HepG2 (cell line): ENCODE data around the gene SLC12A3. TPM values are rescaled to one million over a fixed set of nuclear protein-coding genes. Genes with fewer than 3 reads are reported as not detected.
A peak's percentile ranks its signal among the peaks of the same experiment; 100 is the strongest.

Experiments used
- ATAC-seq: fragments of 200-7000 bp; cut with Tn5 transposase; 3 replicates; pipeline ENCODE4 v1.9.1; 2020; ENCODE audit warnings: mild to moderate bottlenecking, moderate library complexity
- BruUV-seq: library from RNA; stranded (reverse); fragments of 400-500 nt; replicated peaks from 2 replicates; lab custom pipeline; 2021; lab: Mats Ljungman, UMichigan
- CTCF ChIA-PET: fragments of 300-600 bp; formaldehyde crosslinking; extraction: SDS; loops from one replicate; lab custom pipeline; 2021; ENCODE audit warnings: low total read pairs, inconsistent platforms, low intra/inter-chr PET ratio; lab: Yijun Ruan, JAX
- POLR2A ChIA-PET: fragments of 350-600 bp; sonication (Branson Sonifier 250); formaldehyde crosslinking; loops from one replicate; lab custom pipeline; 2020; ENCODE audit warnings: antibody characterized with exemption, inconsistent platforms; lab: Yijun Ruan, JAX
- DNase-seq: peaks from one replicate; pipeline ENCODE4 v3.0.0-alpha.2; 2015; ENCODE audit warnings: low spot score
- FAIRE-seq: peaks from 3 replicates; lab custom pipeline; 2011; peaks lifted over from hg19 to GRCh38; lab: Jason Lieb, UNC
- H2AFZ ChIP-seq: one replicate; pipeline ENCODE4 v1.6.1; 2011; ENCODE audit warnings: low read length, inconsistent platforms
- H3K27ac ChIP-seq: fragments of 300-600 bp; 3 replicates; pipeline ENCODE4 v1.8.0; 2011; ENCODE audit warnings: mixed run types, mild to moderate bottlenecking, mixed read lengths, low read length, inconsistent platforms; ENCODE audit not compliant: insufficient read depth; ENCODE audit errors: extremely low read length
- H3K27me3 ChIP-seq, 2 experiments: fragments of 200-600 bp in 1 of 2; 2 replicates in 1 of 2; 3 replicates in 1 of 2; pipeline versions ENCODE4 v1.6.0 to v1.8.0; 2011; ENCODE audit warnings: low read length in 2 of 2, mild to moderate bottlenecking in 2 of 2, moderate library complexity in 2 of 2, inconsistent platforms in 1 of 2; ENCODE audit not compliant: insufficient read depth in 2 of 2, control insufficient read depth in 1 of 2
- H3K36me3 ChIP-seq, 2 experiments: fragments of 200-600 bp in 1 of 2; replicated peaks in 1 of 2; 2 replicates in 1 of 2; 3 replicates in 1 of 2; pipeline versions ENCODE4 v1.5.1 to v1.8.0; 2011; ENCODE audit warnings: low read length in 2 of 2, inconsistent platforms in 1 of 2; ENCODE audit not compliant: insufficient read depth in 2 of 2, control insufficient read depth in 1 of 2
- H3K4me1 ChIP-seq: 2 replicates; pipeline ENCODE4 v1.5.1; 2012; ENCODE audit warnings: low read length, inconsistent platforms; ENCODE audit not compliant: insufficient read depth
- H3K4me2 ChIP-seq: 2 replicates; pipeline ENCODE4 v1.6.0; 2011; ENCODE audit warnings: low read depth, low read length, inconsistent platforms
- H3K4me3 ChIP-seq, 3 experiments: fragments of 200-600 bp in 1 of 3; sonication (generic), shearing (Covaris generic) in 1 of 3; replicated peaks in 1 of 3; 2 replicates each; pipeline ENCODE4 v1.5.1; 2011 to 2016; ENCODE audit warnings: low read length in 3 of 3, inconsistent platforms in 2 of 3, low read depth in 2 of 3, mild to moderate bottlenecking in 2 of 3, control low read depth in 1 of 3, mixed read lengths in 1 of 3; ENCODE audit not compliant: insufficient read depth in 1 of 3
- H3K79me2 ChIP-seq: one replicate; pipeline ENCODE4 v1.6.1; 2011; ENCODE audit warnings: low read length, inconsistent platforms; ENCODE audit not compliant: insufficient read depth
- H3K9ac ChIP-seq: 2 replicates; pipeline ENCODE4 v1.6.0; 2011; ENCODE audit warnings: mild to moderate bottlenecking, low read depth, low read length, inconsistent platforms; ENCODE audit not compliant: insufficient read depth
- H3K9me3 ChIP-seq: 2 replicates; pipeline ENCODE4 v1.5.1; 2012; ENCODE audit warnings: mild to moderate bottlenecking, low read length
- H4K20me1 ChIP-seq: 2 replicates; pipeline ENCODE4 v1.6.0; 2011; ENCODE audit warnings: inconsistent platforms, mild to moderate bottlenecking, low read length, moderate library complexity; ENCODE audit not compliant: insufficient read depth
- BRCA1 ChIP-seq: sonication (generic); formaldehyde crosslinking; IDR thresholded peaks from 2 replicates; pipeline ENCODE4 v1.4.0; 2020; ENCODE audit warnings: missing genetic modification reagents
- HOXA9 ChIP-seq: sonication (generic); formaldehyde crosslinking; IDR thresholded peaks from 2 replicates; pipeline ENCODE4 v1.8.1; 2022; ENCODE audit warnings: missing genetic modification reagents, mild to moderate bottlenecking, moderate library complexity, borderline replicate concordance
- PBX3 ChIP-seq: sonication (generic); formaldehyde crosslinking; IDR thresholded peaks from 2 replicates; pipeline ENCODE4 v1.8.1; 2023; ENCODE audit warnings: missing genetic modification reagents, inconsistent platforms, borderline replicate concordance
- PLRG1 ChIP-seq: fragments of 450-650 bp; conservative IDR thresholded peaks from 2 replicates; pipeline ENCODE4 v1.6.1; 2016
- SIX1 ChIP-seq: sonication (generic); formaldehyde crosslinking; IDR thresholded peaks from 2 replicates; pipeline ENCODE4 v1.4.0; 2020; ENCODE audit warnings: missing genetic modification reagents, borderline replicate concordance
- SNAPC4 ChIP-seq: sonication (generic); formaldehyde crosslinking; IDR thresholded peaks from 2 replicates; pipeline ENCODE4 v1.4.0; 2020; ENCODE audit warnings: mild to moderate bottlenecking, missing genetic modification reagents
- TMF1 ChIP-seq: sonication (generic); formaldehyde crosslinking; IDR thresholded peaks from 2 replicates; pipeline ENCODE4 v1.8.1; 2022; ENCODE audit warnings: low read depth, missing genetic modification reagents
- ZC3H13 ChIP-seq: sonication (generic); formaldehyde crosslinking; IDR thresholded peaks from 2 replicates; pipeline ENCODE4 v1.8.1; 2023; ENCODE audit warnings: mild to moderate bottlenecking, missing genetic modification reagents, moderate library complexity
- ZMYM3 ChIP-seq: sonication (generic); formaldehyde crosslinking; IDR thresholded peaks from 2 replicates; pipeline ENCODE4 v1.5.1; 2020; ENCODE audit warnings: mild to moderate bottlenecking, missing genetic modification reagents
- WGBS: methylation state at CpG from one replicate; pipeline ENCODE4 v1.1.6; 2017; ENCODE audit warnings: low lambda C conversion rate; 5-methylcytosine and 5-hydroxymethylcytosine counted together
- in situ Hi-C: cut with HindIII; loops from 2 replicates; pipeline ENCODE4 v1.10.0; 2017; ENCODE audit warnings: low pct_unique_long_range_greater_than_20kb; ENCODE audit not compliant: extremely low pct_ligation_motif_present
- intact Hi-C: fragments of 100-400 bp; cut with micrococcal nuclease; formaldehyde crosslinking; loops from one replicate; pipeline ENCODE4 v1.10.0; 2022; ENCODE audit not compliant: unreplicated experiment
- polyA plus RNA-seq, 8 experiments: library from polyadenylated mRNA; depleted of rRNA in 3 of 8; stranded (reverse) in 7 of 8; unstranded in 1 of 8; fragments of >200 nt; fragmentation: Illumina TruSeq in 4 of 8; extraction: Trizol in 4 of 8; gene quantifications; 2 replicates each; pipeline versions ENCODE4 v1.2.1 to v1.2.3, GENCODE V29; 2011 to 2016; ENCODE audit warnings: low read depth in 4 of 8, missing spikeins in 1 of 8, mixed read lengths in 1 of 8; ENCODE audit not compliant: insufficient read depth in 1 of 8
- total RNA-seq, 5 experiments: library from RNA; depleted of rRNA; stranded (reverse); fragments of >200 nt; fragmentation: Illumina TruSeq; extraction: Trizol; gene quantifications; 2 replicates each; pipeline ENCODE4 v1.2.3, GENCODE V29; 2016; ENCODE audit warnings: low read depth in 1 of 5

Gene SLC12A3
- total and polyA plus RNA-seq, 2 of the 13 experiments (the other 11 are each of a cell fraction or from before 2014, with no cell fraction given) = 6.2 TPM; not detected in 1

GRCh38 chr16:56847173-56847910 lies 17.7 kb upstream of the SLC12A3 start:
- no peak overlapping the region for H3K4me2 ChIP-seq
- H3K9ac ChIP-seq = no peak overlapping the region
- peaks cover 4 to 25% of the 10 kb centered on the region in 2 experiments; a peak in 4 of 5 replicates for H3K36me3 ChIP-seq
- H3K4me3 ChIP-seq = no peak overlapping the region
- BruUV-seq = no TSS peak
- H2AFZ ChIP-seq = no peak overlapping the region
- no peaks in the 10 kb centered on the region for H3K27me3 ChIP-seq
- peaks cover 57% of the 10 kb centered on the region for H3K4me1 ChIP-seq
- no peaks in the 10 kb centered on the region for H3K9me3 ChIP-seq
- TF ChIP-seq ZC3H13 (no peak), ZMYM3 (CRISPR knock-in tag) (no peak), SIX1 (CRISPR knock-in tag) (no peak), SNAPC4 (no peak), PBX3 (CRISPR knock-in tag) (no peak), PLRG1 (no peak), BRCA1 (CRISPR knock-in tag) (no peak), TMF1 (no peak), HOXA9 (CRISPR knock-in tag) (no peak)
- TF ChIP-seq, all 625 proteins: peak for 0
- ChIA-PET CTCF (no interaction called here), POLR2A (interaction anchor here (0.8 kb wide), 1 partner anchor 8 kb away, joined by 4 read pairs; no protein-coding TSS in a partner anchor)
- intact Hi-C loops = no loop called here
- in situ Hi-C loops = no loop called here
- Histone ChIP-seq H3K79me2 (no peaks in the 10 kb centered on the region), H4K20me1 (no peaks in the 10 kb centered on the region), H3K27ac (peak overlapping the region; percentile 12)
- FAIRE-seq = no peak
- ATAC-seq = no peak
- DNase-seq = no peak
- 95% methylated on average over 9 of the region's 9 CpGs for WGBS
